IPS-NIHi7 (cell line): ENCODE data around the gene KCNE5.
A peak's percentile ranks its signal among the peaks of the same experiment; 100 is the strongest.
"Not testable (repeated sequence)": the region's sequence is repeated elsewhere in the genome, so short reads cannot be mapped to it uniquely, and the experiment has no call there.

Source experiments
- DNase-seq: peaks from one replicate; pipeline ENCODE4 v3.0.0; 2012; ENCODE audit warnings: mixed read lengths; ENCODE audit errors: extremely low spot score

Gene KCNE5

GRCh38 chrX:109624641-109625616 is at the start of gene KCNE5:
Gene KCNE5, minus strand, starts transcription at chrX:109625172. Its CDS starts 152 bp downstream, at chrX:109625020.
- peak; percentile 92 for DNase-seq

- no peak for DNase-seq
Measured at GRCh38 chrX:109672239-109672638, 47.3 kb upstream of the KCNE5 start.

GRCh38 chrX:109671170-109671569 is 46.2 kb upstream of the KCNE5 start:
- not testable (repeated sequence) for DNase-seq

GRCh38 chrX:109667986-109668385 is 43.0 kb upstream of the KCNE5 start:
- DNase-seq: no peak

- no peak for DNase-seq
Measured at GRCh38 chrX:109660435-109661143, 35.6 kb upstream of the KCNE5 start.

- DNase-seq: no peak
Measured at GRCh38 chrX:109658391-109658790, 33.4 kb upstream of the KCNE5 start.

- DNase-seq: not testable (repeated sequence)
Measured at GRCh38 chrX:109657364-109657763, 32.4 kb upstream of the KCNE5 start.

GRCh38 chrX:109656774-109657173 is 31.8 kb upstream of the KCNE5 start:
- no peak for DNase-seq

- DNase-seq: no peak
Measured at GRCh38 chrX:109655502-109656201, 30.7 kb upstream of the KCNE5 start.

GRCh38 chrX:109654516-109655109 is 29.6 kb upstream of the KCNE5 start:
- DNase-seq: no peak

GRCh38 chrX:109644671-109645070 is 19.7 kb upstream of the KCNE5 start:
- not testable (repeated sequence) for DNase-seq

- DNase-seq: no peak
Measured at GRCh38 chrX:109643687-109644086, 18.7 kb upstream of the KCNE5 start.

- no peak for DNase-seq
Measured at GRCh38 chrX:109638158-109638557, 13.2 kb upstream of the KCNE5 start.

GRCh38 chrX:109637477-109637876 is 12.5 kb upstream of the KCNE5 start:
- DNase-seq: not testable (repeated sequence)

GRCh38 chrX:109635146-109635545 is 10.2 kb upstream of the KCNE5 start:
- peak; percentile 66 for DNase-seq

- DNase-seq: peak; percentile 61
Measured at GRCh38 chrX:109632906-109633504, 8.0 kb upstream of the KCNE5 start.

GRCh38 chrX:109629310-109629709 is 4.3 kb upstream of the KCNE5 start:
- DNase-seq: no peak

GRCh38 chrX:109626637-109627036 is 1.7 kb upstream of the KCNE5 start:
- DNase-seq: no peak

- DNase-seq: no peak
Measured at GRCh38 chrX:109623997-109624396, 975 bp downstream of the KCNE5 start.

GRCh38 chrX:109622270-109622669 is 2.7 kb downstream of the KCNE5 start:
- DNase-seq: no peak

- DNase-seq: no peak
Measured at GRCh38 chrX:109619771-109620170, 5.2 kb downstream of the KCNE5 start.
